ENCODE data around the gene ZFAND5.

GRCh38 chr9:72390907-72391306 is 25.9 kb upstream of the ZFAND5 start:
- TF ChIP-seq CTCF (conservative IDR thresholded peaks at IDR 0.05; ENCODE audit: low read depth, low read length) (no peak), EZH2phosphoT487 (IDR thresholded peaks at IDR 0.05; ENCODE audit: borderline replicate concordance, low read length) (no peak), EZH2 (IDR thresholded peaks at IDR 0.05; ENCODE audit: low read length, unreplicated experiment) (no peak)

Data from PC-3 (cell line).